A549 treated with Hydrocortisone at 1 μM for 4 hours (cell line): ENCODE measurements around the gene TYSND1. TPM values are rescaled to one million over a fixed set of nuclear protein-coding genes. Genes with fewer than 3 reads are reported as not detected.

Source experiments
- total RNA-seq: library from RNA; stranded (reverse); fragments of 200-300 nt; extraction: Qiagen RNA extraction; gene quantifications from 5 replicates; pipeline ENCODE4 v1.2.3, GENCODE V29; 2022

The TYSND1 gene, protein sequence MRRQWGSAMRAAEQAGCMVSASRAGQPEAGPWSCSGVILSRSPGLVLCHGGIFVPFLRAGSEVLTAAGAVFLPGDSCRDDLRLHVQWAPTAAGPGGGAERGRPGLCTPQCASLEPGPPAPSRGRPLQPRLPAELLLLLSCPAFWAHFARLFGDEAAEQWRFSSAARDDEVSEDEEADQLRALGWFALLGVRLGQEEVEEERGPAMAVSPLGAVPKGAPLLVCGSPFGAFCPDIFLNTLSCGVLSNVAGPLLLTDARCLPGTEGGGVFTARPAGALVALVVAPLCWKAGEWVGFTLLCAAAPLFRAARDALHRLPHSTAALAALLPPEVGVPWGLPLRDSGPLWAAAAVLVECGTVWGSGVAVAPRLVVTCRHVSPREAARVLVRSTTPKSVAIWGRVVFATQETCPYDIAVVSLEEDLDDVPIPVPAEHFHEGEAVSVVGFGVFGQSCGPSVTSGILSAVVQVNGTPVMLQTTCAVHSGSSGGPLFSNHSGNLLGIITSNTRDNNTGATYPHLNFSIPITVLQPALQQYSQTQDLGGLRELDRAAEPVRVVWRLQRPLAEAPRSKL
- 13.1 to 17.1 TPM (median 16.5 TPM) in 5 replicates for total RNA-seq

GRCh38 chr10:70146489-70147258 lies at the start of gene TYSND1:
Gene TYSND1 (minus strand): TSS chr10:70146700. CDS start chr10:70146586, 114 bp downstream.

DNA sequence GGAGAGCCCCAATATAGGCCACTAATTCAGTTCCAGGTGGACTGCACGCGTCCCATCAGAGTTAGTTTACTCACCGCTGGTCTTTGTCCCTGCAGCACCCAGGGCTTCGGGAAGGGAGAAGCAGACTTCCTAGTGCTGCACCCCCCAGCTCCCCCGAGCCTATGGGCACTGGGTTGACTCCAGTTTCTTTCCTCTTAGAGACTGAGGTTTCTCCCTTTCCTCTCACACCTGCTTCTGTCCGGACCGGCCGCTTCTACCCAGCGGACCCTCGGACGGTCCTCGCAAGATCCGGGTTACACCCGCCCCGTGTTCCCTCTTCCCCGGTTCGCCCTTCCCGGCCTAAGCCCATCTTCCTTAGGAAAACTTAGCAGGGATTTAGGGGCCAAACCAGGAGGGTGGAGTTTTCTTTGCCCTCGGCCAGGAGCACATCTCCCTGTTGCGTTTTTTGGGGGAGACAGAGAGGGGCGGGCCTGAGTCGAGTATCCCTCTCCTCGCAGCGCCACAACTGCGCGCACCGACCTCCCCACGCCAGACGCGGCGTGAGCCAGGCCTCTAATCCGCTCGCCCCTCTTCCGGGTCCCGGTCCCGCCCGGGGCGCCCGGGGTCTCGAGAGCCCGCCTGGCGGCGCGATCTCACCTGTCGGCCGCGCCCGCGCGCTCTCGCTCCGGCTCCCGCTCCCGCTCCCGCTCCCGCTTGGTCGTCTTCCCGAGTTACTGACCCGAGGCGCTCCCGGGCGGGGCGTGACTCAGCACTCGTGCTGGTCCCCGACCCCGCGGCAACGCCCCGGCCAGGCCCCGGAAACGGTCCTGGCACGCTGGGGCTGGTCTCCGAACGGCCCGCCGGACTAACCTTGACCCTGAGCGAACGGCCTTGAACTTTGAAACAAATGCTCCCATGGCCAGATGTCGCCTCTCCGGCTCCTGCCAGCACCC lies 14.1 kb downstream of the TYSND1 start, which contains the start of gene AIFM2:
AIFM2 (minus strand) TSS at position 728 of the 932 bp plus-strand sequence. CDS start 8,741 bp downstream, outside the sequence.

Other genes with a start within 250 kb of the TYSND1 start
- gene MACROH2A2, start 93.9 kb downstream of the TYSND1 start, total RNA-seq = 22.8 to 31.5 TPM (median 25.3 TPM) in 5 replicates
- 32.8 to 36.0 TPM (median 35.4 TPM) in 5 replicates for gene AIFM2, start 13.9 kb downstream of the TYSND1 start, total RNA-seq
- 83.2 to 94.5 TPM (median 87.7 TPM) in 5 replicates for gene SAR1A, start 23.8 kb upstream of the TYSND1 start, total RNA-seq
- gene PPA1, start 86.7 kb upstream of the TYSND1 start, total RNA-seq = 222 to 285 TPM (median 235 TPM) in 5 replicates
- not detected in 5 replicates for gene NPFFR1, start 137.3 kb upstream of the TYSND1 start, total RNA-seq
- 16.1 to 22.5 TPM (median 21.0 TPM) in 5 replicates for gene LRRC20, start 235.9 kb upstream of the TYSND1 start, total RNA-seq